Germinal center (tissue), 1 donor: ENCODE measurements around the gene RHO.
A peak's percentile ranks its signal among the peaks of the same experiment; 100 is the strongest.

Experiments
- DNase-seq: peaks from one replicate; pipeline ENCODE4 v3.0.0; 2012; ENCODE audit warnings: mixed read lengths, low spot score

The RHO gene

DNA sequence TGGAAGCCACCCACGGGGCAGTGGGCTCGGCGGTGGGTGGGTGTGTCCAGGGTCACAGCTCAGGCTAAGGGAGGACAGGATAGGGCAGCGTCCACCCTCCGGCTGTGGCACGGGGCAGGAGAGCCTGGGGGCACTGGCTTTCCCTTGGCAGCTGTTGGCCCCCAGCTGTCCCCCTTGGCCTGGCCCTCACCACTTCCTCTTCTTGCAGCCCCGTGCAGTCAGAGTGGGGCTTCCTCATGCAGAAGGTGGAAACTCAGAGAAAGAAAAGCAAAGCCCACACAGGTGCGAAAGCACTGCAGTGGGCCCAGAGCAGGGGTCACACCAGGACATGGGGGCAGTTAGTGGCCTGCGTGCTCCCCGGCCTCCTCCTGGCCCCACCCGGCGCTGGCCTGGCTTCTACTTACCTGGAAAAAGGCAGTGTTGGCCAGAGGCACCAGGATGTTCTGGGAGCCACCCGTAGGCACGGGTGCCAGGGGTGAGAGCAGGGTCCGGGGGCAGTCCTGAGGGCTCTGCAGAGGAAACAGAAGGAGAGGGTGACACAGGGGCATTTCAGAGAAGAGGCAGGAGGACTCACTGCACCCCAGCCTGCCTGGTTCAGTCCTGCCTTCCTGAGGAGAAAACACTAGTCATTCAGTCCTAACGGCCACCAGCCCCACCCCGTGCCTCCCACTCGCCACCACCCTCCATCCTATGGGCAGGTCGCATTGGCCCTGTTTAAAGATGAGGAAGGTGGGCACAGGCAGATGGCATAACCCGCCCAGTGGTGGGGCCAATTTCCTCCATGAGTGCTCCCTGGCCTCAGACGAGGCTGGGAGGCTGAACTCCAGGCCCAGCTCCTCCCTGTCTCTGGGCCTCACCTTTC is 49.7 kb downstream of the RHO start:
- peak; percentile 76 for DNase-seq

GRCh38 chr3:129579991-129580390 is 51.6 kb downstream of the RHO start:
- DNase-seq: no peak

DNA sequence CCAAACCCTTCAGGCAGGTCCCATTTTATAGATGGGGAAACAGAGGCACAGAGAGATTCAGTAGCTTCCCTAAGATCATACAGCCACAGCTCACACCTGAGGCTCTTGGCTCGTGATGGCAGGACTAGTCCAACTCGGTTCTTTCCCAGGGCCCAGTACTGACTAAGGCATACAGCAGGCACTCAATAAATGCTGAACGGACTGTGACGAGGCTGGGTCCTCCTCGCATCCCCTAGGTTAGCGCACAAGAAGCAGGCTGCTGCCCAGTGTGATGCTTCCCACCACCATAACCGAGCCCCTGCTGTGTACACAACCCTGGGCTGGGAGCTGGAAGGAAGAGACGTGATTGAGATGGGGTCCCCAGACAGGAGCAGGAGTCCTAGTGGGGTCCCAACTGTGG is 53.2 kb downstream of the RHO start:
- no peak for DNase-seq

DNA sequence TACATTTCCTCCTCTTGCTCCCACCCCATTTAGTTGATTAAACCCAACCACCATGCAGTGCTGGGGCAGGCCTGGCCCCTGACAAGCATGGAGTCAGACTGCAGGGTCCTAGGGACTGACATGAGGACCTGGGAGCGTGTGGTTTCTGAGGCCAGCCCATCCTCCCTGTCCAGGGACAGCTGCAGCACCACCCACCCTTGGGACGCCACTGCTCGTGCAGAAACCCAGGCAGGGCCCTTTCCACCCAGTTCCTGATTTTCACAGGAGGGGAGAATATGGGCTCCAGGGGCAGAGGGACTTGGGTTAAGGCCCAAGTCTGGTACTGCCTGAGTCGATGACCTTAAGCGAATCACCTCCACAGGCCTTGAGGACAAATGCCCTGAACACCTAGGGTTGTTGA is 54.4 kb downstream of the RHO start:
- no peak for DNase-seq

DNA sequence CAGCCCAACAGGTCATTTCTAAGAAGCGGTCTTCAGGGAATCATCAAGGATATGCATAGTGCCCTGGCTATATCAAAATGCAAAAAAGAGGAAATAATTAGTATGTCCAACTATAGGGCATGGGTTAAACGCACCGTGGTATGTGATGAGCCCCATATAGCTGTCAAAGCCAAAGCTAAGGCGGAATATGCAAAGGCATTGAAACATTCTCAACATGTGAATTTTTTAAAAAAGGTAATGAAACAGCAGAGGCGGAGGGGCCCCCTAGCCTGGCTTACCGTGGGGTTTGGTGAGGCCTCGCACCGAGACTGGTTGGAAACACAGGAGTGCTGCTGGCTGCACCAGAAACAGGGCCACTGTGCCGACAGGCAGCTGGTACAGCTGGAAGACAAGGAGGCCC is 54.9 kb downstream of the RHO start:
- peak; percentile 67 for DNase-seq

DNA sequence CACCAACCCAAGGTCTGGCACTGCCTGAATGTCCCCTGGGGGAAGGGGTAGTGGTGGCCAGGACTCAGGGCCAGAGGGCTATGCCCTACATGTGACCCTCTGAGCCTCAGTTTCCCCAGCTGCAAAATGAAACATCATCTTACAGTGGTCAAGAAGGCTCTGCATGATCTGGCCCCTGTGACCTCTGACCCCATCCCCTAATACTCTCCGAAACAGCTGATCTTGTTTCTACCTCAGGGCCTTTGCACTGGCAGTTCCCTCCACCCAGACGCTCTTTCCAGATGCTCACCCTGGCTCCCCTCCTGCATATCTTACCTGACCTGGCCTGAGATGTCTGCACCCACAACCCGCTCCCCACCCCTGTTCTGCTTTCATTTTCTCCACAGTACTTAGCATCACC is 56.2 kb downstream of the RHO start:
- DNase-seq: no peak
